Right lobe of liver (tissue), 4 donors: ENCODE data around the gene RAC2.

ENCODE experiments used
- POLR2A ChIP-seq: fragments of 450-650 bp; IDR thresholded peaks from one replicate; pipeline ENCODE4 v1.6.1; 2017; ENCODE audit warnings: antibody characterized with exemption, mild to moderate bottlenecking
- TF ChIP-seq, protein P1 (sequence below), 4 donors: fragments of 200-600 bp in 3 of 4; fragments of 450-650 bp in 1 of 4; IDR thresholded peaks; one replicate each; pipeline versions ENCODE4 v1.5.1 to v1.8.0; 2016 to 2022; ENCODE audit warnings: antibody characterized with exemption in 4 of 4, mild to moderate bottlenecking in 2 of 4
- donor health status: DM: no; HTN: no; CAD: no.
- donor health status: DM: no; HTN: no; CAD: no.
- donor health status: DM: no; HTN: yes; CAD: no.

- TF ChIP-seq, protein P1, sequence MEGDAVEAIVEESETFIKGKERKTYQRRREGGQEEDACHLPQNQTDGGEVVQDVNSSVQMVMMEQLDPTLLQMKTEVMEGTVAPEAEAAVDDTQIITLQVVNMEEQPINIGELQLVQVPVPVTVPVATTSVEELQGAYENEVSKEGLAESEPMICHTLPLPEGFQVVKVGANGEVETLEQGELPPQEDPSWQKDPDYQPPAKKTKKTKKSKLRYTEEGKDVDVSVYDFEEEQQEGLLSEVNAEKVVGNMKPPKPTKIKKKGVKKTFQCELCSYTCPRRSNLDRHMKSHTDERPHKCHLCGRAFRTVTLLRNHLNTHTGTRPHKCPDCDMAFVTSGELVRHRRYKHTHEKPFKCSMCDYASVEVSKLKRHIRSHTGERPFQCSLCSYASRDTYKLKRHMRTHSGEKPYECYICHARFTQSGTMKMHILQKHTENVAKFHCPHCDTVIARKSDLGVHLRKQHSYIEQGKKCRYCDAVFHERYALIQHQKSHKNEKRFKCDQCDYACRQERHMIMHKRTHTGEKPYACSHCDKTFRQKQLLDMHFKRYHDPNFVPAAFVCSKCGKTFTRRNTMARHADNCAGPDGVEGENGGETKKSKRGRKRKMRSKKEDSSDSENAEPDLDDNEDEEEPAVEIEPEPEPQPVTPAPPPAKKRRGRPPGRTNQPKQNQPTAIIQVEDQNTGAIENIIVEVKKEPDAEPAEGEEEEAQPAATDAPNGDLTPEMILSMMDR (IDR thresholded peaks at IDR 0.05), result no peak
- no peak for TF ChIP-seq POLR2A
Measured at GRCh38 chr22:37179622-37180420, 64.2 kb downstream of the RAC2 start.
